ENCODE results near the gene MYO18A. TPM values are rescaled to one million over a fixed set of nuclear protein-coding genes. Genes with fewer than 3 reads are reported as not detected.

Gene MYO18A
- total RNA-seq, 1 experiment from 2014 or later = 24.0 TPM

DNA sequence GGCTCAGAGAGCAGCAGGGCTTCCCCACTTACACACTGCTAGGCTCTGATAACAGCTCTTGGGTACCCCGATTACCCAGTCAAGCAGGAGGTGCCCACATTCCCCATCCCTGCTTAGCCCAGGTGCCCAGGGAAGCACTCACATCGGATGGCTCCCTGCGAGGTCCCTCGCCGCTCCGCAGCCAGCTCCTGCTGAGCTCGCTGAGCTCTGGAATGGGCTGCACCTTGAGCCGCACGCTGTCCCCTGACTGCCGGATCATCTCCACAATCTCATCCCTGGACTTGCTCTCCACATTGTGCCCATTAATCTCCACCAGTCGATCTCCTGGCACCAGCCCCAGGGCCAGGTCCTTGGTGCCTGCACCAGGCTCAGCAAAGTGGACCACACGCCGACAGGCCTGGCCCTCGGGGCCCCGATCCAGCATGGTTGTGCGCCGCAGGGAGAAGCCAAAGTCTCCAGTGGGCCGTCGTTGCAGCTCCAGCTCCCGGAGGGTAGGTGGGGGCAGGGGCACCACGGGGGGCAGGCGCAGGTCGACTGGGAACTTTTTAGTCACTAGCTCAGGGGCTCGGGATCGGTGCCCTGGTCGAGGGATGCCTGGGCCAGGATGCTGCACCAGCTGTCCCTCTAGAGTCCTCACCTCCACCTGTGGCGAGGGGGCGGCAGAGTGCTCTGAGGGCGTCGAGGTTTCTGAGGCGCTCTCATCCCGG, 14.2 kb downstream of the MYO18A start:
- POLR2A ChIA-PET = interaction anchor here (1.2 to 4.0 kb wide), 4 partner anchors 10 to 126 kb away, joined by 4 to 21 read pairs (median 9); partner anchors contain the start of gene MYO18A
- no peak for DNase-seq (ENCODE audit: unreplicated experiment)
- CTCF ChIA-PET = interaction anchor here (0.8 to 1.9 kb wide), 6 partner anchors 9 to 125 kb away, joined by 3 to 7 read pairs (median 3); partner anchors contain the start of gene MYO18A
- Mint-ChIP-seq H3K9me3 (ENCODE audit: unreplicated experiment) (no peaks in the 10 kb centered on the region), H3K4me1 (ENCODE audit: insufficient read depth, unreplicated experiment) (peaks cover 6% of the 10 kb centered on the region), H3K27me3 (ENCODE audit: insufficient read depth, unreplicated experiment) (no peaks in the 10 kb centered on the region), H3K36me3 (ENCODE audit: insufficient read depth, unreplicated experiment) (peaks cover 22% of the 10 kb centered on the region), H3K27ac (ENCODE audit: low read depth, unreplicated experiment) (no peak overlapping the region), H3K4me3 (ENCODE audit: unreplicated experiment) (no peak overlapping the region)
- no peak for TF ChIP-seq CTCF (IDR thresholded peaks at IDR 0.05; ENCODE audit: unreplicated experiment)
- intact Hi-C loops (cut with micrococcal nuclease) = no loop called here
- BruUV-seq (replicated peaks) = no TSS peak

- ChIA-PET CTCF (interaction anchor here (0.5 to 1.9 kb wide), 7 partner anchors 9 to 126 kb away, joined by 3 to 7 read pairs (median 3); partner anchors contain the start of gene MYO18A), POLR2A (interaction anchor here (1.2 to 4.0 kb wide), 3 partner anchors 11 to 127 kb away, joined by 4 to 21 read pairs (median 5); partner anchors contain the start of gene MYO18A)
- no peak for TF ChIP-seq CTCF (IDR thresholded peaks at IDR 0.05; ENCODE audit: unreplicated experiment)
- DNase-seq (ENCODE audit: unreplicated experiment) = no peak
- intact Hi-C loops (cut with micrococcal nuclease) = no loop called here
- Mint-ChIP-seq H3K4me1 (ENCODE audit: insufficient read depth, unreplicated experiment) (peaks cover 6% of the 10 kb centered on the region), H3K9me3 (ENCODE audit: unreplicated experiment) (no peaks in the 10 kb centered on the region), H3K4me3 (ENCODE audit: unreplicated experiment) (no peak overlapping the region), H3K36me3 (ENCODE audit: insufficient read depth, unreplicated experiment) (peaks cover 29% of the 10 kb centered on the region), H3K27me3 (ENCODE audit: insufficient read depth, unreplicated experiment) (no peaks in the 10 kb centered on the region), H3K27ac (ENCODE audit: low read depth, unreplicated experiment) (no peak overlapping the region)
- no TSS peak for BruUV-seq (replicated peaks)
These were observed 14.9 kb downstream of the MYO18A start for GRCh38 chr17:29165261-29165660.

DNA sequence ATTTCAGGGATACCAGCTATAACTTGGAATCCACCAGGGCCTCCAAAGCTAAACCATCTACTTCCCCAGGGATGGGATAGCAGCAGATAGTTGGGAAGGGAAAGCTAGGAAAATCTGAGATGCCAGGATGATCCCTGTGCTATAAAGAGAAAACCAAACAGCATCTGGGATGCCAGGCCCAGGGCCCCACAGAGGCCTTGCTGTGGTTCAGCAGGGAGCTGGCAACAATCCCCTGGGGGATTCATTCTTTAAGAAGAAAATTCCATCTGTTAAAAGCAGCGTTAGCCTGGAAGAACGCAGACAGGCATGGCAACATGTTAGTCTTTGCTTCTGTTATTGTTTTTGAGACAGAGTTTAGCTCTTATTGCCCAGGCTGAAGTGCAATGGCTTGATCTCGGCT, 16.6 kb downstream of the MYO18A start:
- BruUV-seq (replicated peaks) = no TSS peak
- intact Hi-C loops (cut with micrococcal nuclease) = no loop called here
- ChIA-PET POLR2A (interaction anchor here (1.2 to 4.0 kb wide), 3 partner anchors 8 to 19 kb away, joined by 3 to 21 read pairs (median 3); no protein-coding TSS in a partner anchor), CTCF (interaction anchor here (1.1 to 1.9 kb wide), 3 partner anchors 16 to 56 kb away, joined by 3 to 8 read pairs (median 4); partner anchors contain the start of gene MYO18A)
- no peaks in the 10 kb centered on the region for H3K9me3 Mint-ChIP-seq (ENCODE audit: unreplicated experiment)
- H3K4me3 Mint-ChIP-seq (ENCODE audit: unreplicated experiment) = no peak overlapping the region
- H3K27me3 Mint-ChIP-seq (ENCODE audit: insufficient read depth, unreplicated experiment) = no peaks in the 10 kb centered on the region
- TF ChIP-seq CTCF (IDR thresholded peaks at IDR 0.05; ENCODE audit: unreplicated experiment) = no peak
- peaks cover 17% of the 10 kb centered on the region for H3K4me1 Mint-ChIP-seq (ENCODE audit: insufficient read depth, unreplicated experiment)
- no peak for DNase-seq (ENCODE audit: unreplicated experiment)
- H3K27ac Mint-ChIP-seq (ENCODE audit: low read depth, unreplicated experiment) = no peak overlapping the region
- peaks cover 30% of the 10 kb centered on the region for H3K36me3 Mint-ChIP-seq (ENCODE audit: insufficient read depth, unreplicated experiment)

DNA sequence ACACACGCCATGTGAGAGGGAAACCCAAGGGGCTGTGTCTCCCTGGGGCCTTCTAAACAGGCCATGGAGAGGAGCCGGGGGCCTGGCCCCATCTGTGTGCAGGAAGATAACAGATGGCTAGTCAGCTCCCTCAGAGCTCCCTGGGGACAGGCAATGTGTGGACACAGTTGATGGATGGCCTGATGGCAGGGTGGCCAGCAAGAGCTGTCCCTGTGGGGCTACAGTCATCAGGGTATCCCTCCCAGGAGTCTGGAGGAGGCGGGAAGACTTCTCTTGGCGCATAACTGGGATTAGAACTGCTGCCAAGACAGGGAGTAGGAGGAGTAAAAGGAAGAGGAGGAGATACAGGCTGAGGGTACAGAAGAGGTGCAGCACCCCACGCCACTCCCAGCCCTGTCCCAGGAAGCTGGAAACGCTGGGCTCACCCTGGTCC, 17.3 kb downstream of the MYO18A start:
- Mint-ChIP-seq H3K27ac (ENCODE audit: low read depth, unreplicated experiment) (no peak overlapping the region), H3K4me1 (ENCODE audit: insufficient read depth, unreplicated experiment) (peaks cover 16% of the 10 kb centered on the region), H3K36me3 (ENCODE audit: insufficient read depth, unreplicated experiment) (peaks cover 30% of the 10 kb centered on the region), H3K9me3 (ENCODE audit: unreplicated experiment) (no peaks in the 10 kb centered on the region), H3K4me3 (ENCODE audit: unreplicated experiment) (no peak overlapping the region), H3K27me3 (ENCODE audit: insufficient read depth, unreplicated experiment) (no peaks in the 10 kb centered on the region)
- no peak for TF ChIP-seq CTCF (IDR thresholded peaks at IDR 0.05; ENCODE audit: unreplicated experiment)
- BruUV-seq (replicated peaks) = no TSS peak
- DNase-seq (ENCODE audit: unreplicated experiment) = no peak
- intact Hi-C loops (cut with micrococcal nuclease) = no loop called here
- ChIA-PET POLR2A (interaction anchor here (1.6 to 4.0 kb wide), 2 partner anchors 13 to 20 kb away, joined by 3 to 21 read pairs; no protein-coding TSS in a partner anchor), CTCF (interaction anchor here (1.9 kb wide), 1 partner anchor 17 kb away, joined by 8 read pairs; the partner anchor contains the start of gene MYO18A)

Data from MCF 10A (cell line).